Mucosa of descending colon (tissue), 3 donors: ENCODE data around the gene COQ8A. TPM values are rescaled to one million over a fixed set of nuclear protein-coding genes. Genes with fewer than 3 reads are reported as not detected.

ENCODE experiments used
- ATAC-seq: fragments of 200-7000 bp; cut with Tn5 transposase; one replicate; pipeline ENCODE4 v1.9.1; 2020; ENCODE audit warnings: mild to moderate bottlenecking, moderate library complexity
- DNase-seq, 3 donors: peaks; one replicate each; pipeline ENCODE4 v3.0.0-alpha.2; 2020
- H3K36me3 ChIP-seq: fragments of 200-600 bp; one replicate; pipeline ENCODE4 v1.8.0; 2021; ENCODE audit warnings: low read depth, mild to moderate bottlenecking
- H3K4me1 ChIP-seq: fragments of 200-600 bp; one replicate; pipeline ENCODE4 v1.8.0; 2021; ENCODE audit warnings: low read depth, mild to moderate bottlenecking
- H3K4me3 ChIP-seq: fragments of 200-600 bp; one replicate; pipeline ENCODE4 v1.8.0; 2021; ENCODE audit warnings: mild to moderate bottlenecking
- H3K9me3 ChIP-seq: fragments of 200-600 bp; one replicate; pipeline ENCODE4 v1.8.0; 2021; ENCODE audit warnings: mild to moderate bottlenecking
- intact Hi-C, 2 donors: fragments of 100-400 bp; cut with DNase I in 1 of 2; cut with micrococcal nuclease in 1 of 2; formaldehyde crosslinking; loops; one replicate each; pipeline versions ENCODE4 v1.11.0 to v1.11.1; 2022; cut with DNase I, micrococcal nuclease
- total RNA-seq, 3 donors: library from RNA; stranded (reverse); fragmentation: NEBNext Ultra II Directional in 2 of 3; extraction: Animal tissue kit (Norgen Biotek cat#: 25700) in 2 of 3; gene quantifications; one replicate each; pipeline versions ENCODE4 v1.2.1 to v1.2.4, GENCODE V29; 2021 to 2023
- TF ChIP-seq, protein P1 (sequence below): fragments of 200-600 bp; IDR thresholded peaks from one replicate; pipeline ENCODE4 v1.8.0; 2022; ENCODE audit warnings: antibody characterized with exemption, mild to moderate bottlenecking
- donor health status: DM: no; HTN: no; CAD: no; lungs with moderate emphysema.
- donor health status: DM: no; HTN: no; CAD: no.
- donor health status: DM: no; HTN: yes; CAD: no.

The COQ8A gene
- total RNA-seq, 3 donors from 2014 or later = 47.3 to 77.9 (median 67.1) TPM

DNA sequence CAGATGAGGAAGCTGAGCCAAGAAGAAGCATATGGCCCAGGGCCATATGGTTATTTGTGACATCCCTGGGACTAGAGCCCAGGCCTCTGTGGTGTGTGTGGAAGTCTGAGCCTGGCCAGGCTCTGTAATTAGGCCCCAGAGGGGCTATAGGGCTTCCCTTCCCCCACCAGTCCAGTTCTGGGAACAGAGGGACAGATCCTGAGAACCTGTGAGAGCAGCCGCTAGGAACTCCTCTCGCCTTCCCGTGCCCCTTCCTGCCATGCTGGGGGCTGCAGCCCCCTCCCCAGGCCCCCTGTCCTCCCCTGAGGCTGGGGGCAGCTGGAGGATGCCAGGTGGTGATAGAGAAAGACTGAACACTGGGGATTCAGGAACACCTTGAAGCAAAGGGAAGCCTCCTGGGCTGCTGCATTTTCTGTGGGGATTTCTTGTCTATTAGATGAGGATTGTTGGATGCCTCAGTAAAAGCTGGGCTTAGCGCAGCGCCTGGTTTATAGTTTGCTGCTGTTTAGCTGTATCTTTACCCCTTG lies 33.3 kb downstream of the COQ8A start:
- H3K36me3 ChIP-seq = no peaks in the 10 kb centered on the region
- H3K4me1 ChIP-seq = peaks cover 7% of the 10 kb centered on the region
- intact Hi-C loops = no loop called here
- TF ChIP-seq, protein P1, sequence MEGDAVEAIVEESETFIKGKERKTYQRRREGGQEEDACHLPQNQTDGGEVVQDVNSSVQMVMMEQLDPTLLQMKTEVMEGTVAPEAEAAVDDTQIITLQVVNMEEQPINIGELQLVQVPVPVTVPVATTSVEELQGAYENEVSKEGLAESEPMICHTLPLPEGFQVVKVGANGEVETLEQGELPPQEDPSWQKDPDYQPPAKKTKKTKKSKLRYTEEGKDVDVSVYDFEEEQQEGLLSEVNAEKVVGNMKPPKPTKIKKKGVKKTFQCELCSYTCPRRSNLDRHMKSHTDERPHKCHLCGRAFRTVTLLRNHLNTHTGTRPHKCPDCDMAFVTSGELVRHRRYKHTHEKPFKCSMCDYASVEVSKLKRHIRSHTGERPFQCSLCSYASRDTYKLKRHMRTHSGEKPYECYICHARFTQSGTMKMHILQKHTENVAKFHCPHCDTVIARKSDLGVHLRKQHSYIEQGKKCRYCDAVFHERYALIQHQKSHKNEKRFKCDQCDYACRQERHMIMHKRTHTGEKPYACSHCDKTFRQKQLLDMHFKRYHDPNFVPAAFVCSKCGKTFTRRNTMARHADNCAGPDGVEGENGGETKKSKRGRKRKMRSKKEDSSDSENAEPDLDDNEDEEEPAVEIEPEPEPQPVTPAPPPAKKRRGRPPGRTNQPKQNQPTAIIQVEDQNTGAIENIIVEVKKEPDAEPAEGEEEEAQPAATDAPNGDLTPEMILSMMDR = no peak
- no peak overlapping the region for H3K4me3 ChIP-seq
- H3K9me3 ChIP-seq = peaks cover 10% of the 10 kb centered on the region
- ATAC-seq (peak; percentile 21), DNase-seq (no peak)

DNA sequence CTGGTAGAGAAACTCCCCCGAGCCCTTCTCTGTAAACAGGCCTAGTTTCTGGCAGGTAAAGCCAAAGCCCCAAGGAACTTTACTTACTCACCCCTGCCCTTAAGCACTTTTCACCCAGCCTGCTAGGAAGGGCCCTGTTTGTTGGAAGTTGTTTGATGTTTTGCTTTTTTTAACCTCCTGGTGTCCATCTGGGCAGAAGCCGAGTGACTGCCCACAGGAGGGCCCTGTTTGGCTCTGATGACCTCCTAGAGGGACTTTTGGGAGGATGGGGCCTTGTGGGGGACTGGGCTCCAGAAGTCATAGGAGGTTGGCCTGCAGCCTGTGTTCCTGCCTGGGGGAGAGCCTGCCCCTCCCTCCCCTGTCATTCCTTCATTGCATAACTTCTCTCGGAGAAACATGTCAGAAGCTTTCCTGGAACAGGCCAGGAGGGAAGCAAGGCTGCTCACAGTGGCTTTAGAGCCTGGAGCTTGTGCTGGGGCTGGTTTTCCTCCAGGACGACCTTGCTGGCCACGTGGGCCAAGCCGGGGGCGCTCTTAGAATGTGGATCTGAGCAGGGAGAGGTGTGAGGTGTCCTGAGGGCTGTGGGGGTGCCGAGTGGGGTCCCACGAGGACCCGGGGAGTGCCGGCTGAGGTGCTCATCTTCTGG lies 33.9 kb downstream of the COQ8A start:
- H3K36me3 ChIP-seq = no peaks in the 10 kb centered on the region
- intact Hi-C loops = no loop called here
- H3K9me3 ChIP-seq = peaks cover 10% of the 10 kb centered on the region
- DNase-seq (no peak), ATAC-seq (peak; percentile 44)
- TF ChIP-seq, protein P1 = no peak
- H3K4me1 ChIP-seq = peaks cover 7% of the 10 kb centered on the region
- H3K4me3 ChIP-seq = no peak overlapping the region

DNA sequence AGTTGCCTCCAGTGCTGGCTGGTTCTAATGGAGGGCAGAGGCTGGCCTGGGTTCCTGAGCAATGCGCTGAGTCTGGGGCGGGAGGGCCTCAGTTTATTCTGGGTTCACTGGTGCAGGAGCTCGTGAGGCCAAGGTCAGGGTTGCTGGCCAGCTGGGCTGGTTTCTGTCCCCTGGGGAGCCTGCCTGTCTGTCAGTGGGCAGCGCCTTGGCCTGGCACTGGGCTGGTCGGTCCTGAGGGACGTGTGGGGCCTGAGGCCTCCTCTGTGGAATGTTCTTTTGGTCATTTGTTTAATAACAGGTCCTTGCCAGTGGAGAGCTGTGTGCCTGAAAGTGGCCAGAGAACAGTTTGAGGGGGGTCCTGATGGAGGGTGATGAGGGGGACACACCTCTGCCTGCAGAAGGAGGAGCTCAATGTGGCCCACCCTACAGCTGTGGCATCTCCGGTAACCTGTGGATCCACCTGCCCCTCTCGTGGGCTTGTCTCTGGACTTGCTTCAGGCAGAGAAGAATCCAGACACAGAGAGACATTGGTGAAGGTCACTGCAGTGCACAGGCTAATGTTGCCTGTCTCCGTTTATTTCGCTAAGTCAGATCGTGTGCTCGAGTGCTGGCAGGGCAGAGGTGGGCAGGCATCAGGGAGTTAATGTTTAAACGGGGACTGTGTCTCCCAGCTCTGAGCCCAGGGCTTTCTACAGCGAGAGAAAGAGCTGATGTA lies 34.6 kb downstream of the COQ8A start:
- Histone ChIP-seq H3K4me1 (peaks cover 7% of the 10 kb centered on the region), H3K36me3 (no peaks in the 10 kb centered on the region), H3K4me3 (no peak overlapping the region), H3K9me3 (peaks cover 10% of the 10 kb centered on the region)
- ATAC-seq (peak; percentile 43), DNase-seq (no peak)
- intact Hi-C loops = no loop called here
- TF ChIP-seq, protein P1 = no peak

DNA sequence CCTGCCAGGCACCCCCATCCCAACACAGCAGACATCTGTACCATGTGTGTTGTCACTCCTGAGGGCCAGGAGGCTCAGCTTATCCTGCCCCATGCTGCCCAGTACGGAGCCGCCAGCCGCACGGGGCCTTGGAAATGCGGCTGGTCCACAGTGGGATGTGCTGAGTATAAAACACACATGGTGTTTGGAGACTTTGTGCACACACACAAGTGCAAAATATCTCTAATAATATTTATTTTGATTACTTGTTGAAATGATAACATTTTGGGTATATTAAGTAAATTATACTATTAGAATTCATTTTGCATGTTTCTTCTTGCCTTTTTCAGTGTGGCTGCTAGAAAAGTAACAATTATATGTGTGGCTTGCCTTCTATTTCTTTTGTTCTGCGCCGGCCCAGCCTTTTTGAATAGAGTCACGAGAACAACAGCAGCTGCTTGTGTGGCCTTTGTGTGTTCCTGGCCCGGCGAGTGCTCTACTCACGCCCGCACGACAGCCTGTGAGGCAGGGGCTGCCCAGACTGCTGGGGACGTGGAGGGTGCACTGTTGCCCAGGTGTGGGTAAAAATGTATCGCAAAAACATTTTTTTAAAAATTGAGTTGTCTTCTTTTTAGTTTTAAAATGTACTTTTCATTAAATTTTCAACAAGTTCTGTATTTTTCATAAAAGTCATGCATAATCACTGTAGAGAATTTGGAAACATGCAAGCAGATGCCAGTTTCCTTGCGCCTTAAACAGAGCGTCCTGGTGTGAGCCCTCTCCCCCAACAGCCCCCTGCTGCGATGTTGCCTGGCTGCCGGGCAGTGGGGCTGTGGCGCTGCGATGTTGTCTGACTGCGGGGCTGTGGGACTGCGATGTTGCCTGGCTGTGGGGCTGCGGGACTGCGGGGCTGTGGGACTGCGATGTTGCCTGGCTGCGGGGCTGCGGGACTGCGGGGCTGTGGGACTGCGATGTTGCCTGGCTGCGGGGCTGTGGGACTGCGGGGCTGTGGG lies 35.5 kb downstream of the COQ8A start:
- H3K4me1 ChIP-seq = peaks cover 7% of the 10 kb centered on the region
- TF ChIP-seq, protein P1 = no peak
- no peak overlapping the region for H3K4me3 ChIP-seq
- no peak for DNase-seq
- no peak for ATAC-seq
- H3K36me3 ChIP-seq = no peaks in the 10 kb centered on the region
- intact Hi-C loops = no loop called here
- peaks cover 10% of the 10 kb centered on the region for H3K9me3 ChIP-seq

DNA sequence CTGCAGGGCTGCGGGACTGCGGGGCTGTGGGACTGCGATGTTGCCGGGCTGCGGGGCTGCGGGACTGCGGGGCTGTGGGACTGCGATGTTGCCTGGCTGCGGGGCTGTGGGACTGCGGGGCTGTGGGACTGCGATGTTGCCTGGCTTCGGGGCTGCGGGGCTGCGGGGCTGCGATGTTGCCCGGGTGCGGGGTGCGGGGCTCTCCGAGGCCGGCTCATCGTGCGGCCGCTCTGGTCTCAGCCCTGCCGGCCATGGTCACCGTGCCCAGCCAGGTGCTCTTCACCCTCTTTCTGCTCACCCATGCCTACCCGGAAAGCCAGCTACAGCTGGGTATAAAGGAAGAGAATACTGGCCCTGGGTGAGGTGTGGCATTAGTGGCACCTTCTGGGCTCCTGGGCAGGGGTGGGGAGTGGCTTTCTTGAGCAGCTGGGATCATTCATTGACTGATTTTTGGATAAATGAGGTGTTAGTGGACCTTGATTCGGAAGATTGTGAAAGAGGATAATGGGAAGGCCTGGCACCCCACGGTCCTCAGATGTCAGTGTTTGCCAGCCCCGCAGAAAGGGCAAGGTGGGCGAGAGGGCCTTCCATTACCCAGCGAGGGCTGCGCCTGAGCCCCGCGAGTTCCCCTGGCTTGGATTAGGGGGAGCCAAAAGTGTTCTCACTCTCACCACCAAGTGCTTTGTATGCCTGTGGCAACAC lies 36.3 kb downstream of the COQ8A start:
- no peak overlapping the region for H3K4me3 ChIP-seq
- no peak for DNase-seq
- H3K4me1 ChIP-seq = peaks cover 7% of the 10 kb centered on the region
- ATAC-seq = no peak
- peaks cover 7% of the 10 kb centered on the region for H3K9me3 ChIP-seq
- intact Hi-C loops = no loop called here
- no peaks in the 10 kb centered on the region for H3K36me3 ChIP-seq
- TF ChIP-seq, protein P1 = no peak
